ENCODE results near the gene GJA3.

GRCh38 chr13:20121159-20121525, 39.7 kb downstream of the GJA3 start:
- TF ChIP-seq CTCF (IDR thresholded peaks at IDR 0.05) (no peak), POLR2A (IDR thresholded peaks at IDR 0.05) (no peak)
